Measurements from ENCODE around the gene MSI2. TPM values are rescaled to one million over a fixed set of nuclear protein-coding genes. Genes with fewer than 3 reads are reported as not detected.

Gene MSI2
- total and polyA plus RNA-seq, 4 donors: 9.4 to 64.0 (median 30.4) TPM

GRCh38 chr17:57633236-57633635 lies 376.9 kb downstream of the MSI2 start:
- no peak overlapping the region for H3K4me3 ChIP-seq
- ATAC-seq (ENCODE audit: insufficient read depth, low FRiP score): no peak
- no peaks in the 10 kb centered on the region for H3K4me1 ChIP-seq (ENCODE audit: control insufficient read depth in 5 of 5, insufficient read depth in 5 of 5, low read length in 5 of 5)
- H3K36me3 ChIP-seq (ENCODE audit: control insufficient read depth in 4 of 4, insufficient read depth in 4 of 4, low read length in 4 of 4): peaks cover 0 to 1% (median 0%) of the 10 kb centered on the region in 4 donors
- no peaks in the 10 kb centered on the region for H3K9me3 ChIP-seq (ENCODE audit: control insufficient read depth in 4 of 4, insufficient read depth in 3 of 4, low read length in 3 of 4)
- no peak for TF ChIP-seq CTCF (IDR thresholded peaks at IDR 0.05; ENCODE audit: control extremely low read depth, extremely low read depth)
- no peak for DNase-seq
- no peak overlapping the region for H3K9ac ChIP-seq (ENCODE audit: insufficient read depth in 1 of 2, low read length in 2 of 2)
- 94 to 95% methylated on average over 14 of the region's 14 CpGs for WGBS, 2 donors
- H3K27me3 ChIP-seq (ENCODE audit: control insufficient read depth in 3 of 3, insufficient read depth in 3 of 3, low read length in 2 of 3): no peaks in the 10 kb centered on the region
- H3K27ac ChIP-seq (ENCODE audit: low read depth in 1 of 2, low read length in 1 of 2): no peak overlapping the region

- no peak overlapping the region for H3K27ac ChIP-seq (ENCODE audit: low read depth in 1 of 2, low read length in 1 of 2)
- TF ChIP-seq CTCF (IDR thresholded peaks at IDR 0.05; ENCODE audit: control extremely low read depth, extremely low read depth): no peak
- no peak overlapping the region for H3K4me3 ChIP-seq
- H3K9ac ChIP-seq (ENCODE audit: insufficient read depth in 1 of 2, low read length in 2 of 2): no peak overlapping the region
- ATAC-seq (ENCODE audit: insufficient read depth, low FRiP score): no peak
- DNase-seq: no peak
- no peaks in the 10 kb centered on the region for H3K27me3 ChIP-seq (ENCODE audit: control insufficient read depth in 3 of 3, insufficient read depth in 3 of 3, low read length in 2 of 3)
- 84 to 86% methylated on average over 4 of the region's 4 CpGs for WGBS, 2 donors
- no peaks in the 10 kb centered on the region for H3K9me3 ChIP-seq (ENCODE audit: control insufficient read depth in 4 of 4, insufficient read depth in 3 of 4, low read length in 3 of 4)
- H3K4me1 ChIP-seq (ENCODE audit: control insufficient read depth in 5 of 5, insufficient read depth in 5 of 5, low read length in 5 of 5): no peaks in the 10 kb centered on the region
- peaks cover 0 to 1% (median 0%) of the 10 kb centered on the region in 4 donors for H3K36me3 ChIP-seq (ENCODE audit: control insufficient read depth in 4 of 4, insufficient read depth in 4 of 4, low read length in 4 of 4)
Measured at GRCh38 chr17:57634713-57635465, 378.6 kb downstream of the MSI2 start.

- no peak for TF ChIP-seq CTCF (IDR thresholded peaks at IDR 0.05; ENCODE audit: control extremely low read depth, extremely low read depth)
- WGBS, 2 donors: 87 to 91% methylated on average over 9 of the region's 9 CpGs
- Histone ChIP-seq H3K4me3 (no peak overlapping the region), H3K9ac (ENCODE audit: insufficient read depth in 1 of 2, low read length in 2 of 2) (no peak overlapping the region), H3K36me3 (ENCODE audit: control insufficient read depth in 4 of 4, insufficient read depth in 4 of 4, low read length in 4 of 4) (peaks cover 0 to 1% (median 0%) of the 10 kb centered on the region in 4 donors), H3K27me3 (ENCODE audit: control insufficient read depth in 3 of 3, insufficient read depth in 3 of 3, low read length in 2 of 3) (no peaks in the 10 kb centered on the region), H3K9me3 (ENCODE audit: control insufficient read depth in 4 of 4, insufficient read depth in 3 of 4, low read length in 3 of 4) (no peaks in the 10 kb centered on the region), H3K27ac (ENCODE audit: low read depth in 1 of 2, low read length in 1 of 2) (no peak overlapping the region), H3K4me1 (ENCODE audit: control insufficient read depth in 5 of 5, insufficient read depth in 5 of 5, low read length in 5 of 5) (no peaks in the 10 kb centered on the region)
- ATAC-seq (ENCODE audit: insufficient read depth, low FRiP score): no peak
- DNase-seq: no peak
Measured at GRCh38 chr17:57636274-57636673, 380.0 kb downstream of the MSI2 start.
